ENCODE measurements around the gene ZNHIT3. TPM values are rescaled to one million over a fixed set of nuclear protein-coding genes. Genes with fewer than 3 reads are reported as not detected.

The ZNHIT3 gene
- total and polyA plus RNA-seq, 8 donors: 13.6 to 31.8 (median 16.8) TPM

- no peaks in the 10 kb centered on the region for H3K9me3 ChIP-seq
- FAIRE-seq: no peak
- no peak overlapping the region for H3K27ac ChIP-seq
- intact Hi-C loops (cut with DNase I): no loop called here
- H3K4me3 ChIP-seq: no peak overlapping the region
- H3K27me3 ChIP-seq: no peaks in the 10 kb centered on the region
- TF ChIP-seq CTCF (IDR thresholded peaks at IDR 0.05): no peak
- H3K4me1 ChIP-seq: no peaks in the 10 kb centered on the region
- WGBS, 2 donors: 93 to 96% methylated on average over 6 of the region's 6 CpGs
- no peak for ATAC-seq
- DNase-seq: no peak
- H3K36me3 ChIP-seq: no peaks in the 10 kb centered on the region
These were observed 24.7 kb downstream of the ZNHIT3 start for GRCh38 chr17:36511216-36511615.

- Histone ChIP-seq H3K36me3 (no peaks in the 10 kb centered on the region), H3K4me1 (no peaks in the 10 kb centered on the region), H3K27ac (no peak overlapping the region), H3K27me3 (no peaks in the 10 kb centered on the region), H3K9me3 (no peaks in the 10 kb centered on the region), H3K4me3 (no peak overlapping the region)
- WGBS, 2 donors: 76 to 79% methylated on average over 5 of the region's 5 CpGs
- TF ChIP-seq CTCF (IDR thresholded peaks at IDR 0.05): no peak
- ATAC-seq (no peak), DNase-seq (no peak), FAIRE-seq (no peak)
- intact Hi-C loops (cut with DNase I): no loop called here
These were observed 26.2 kb downstream of the ZNHIT3 start for GRCh38 chr17:36512641-36513040.

- Histone ChIP-seq H3K4me3 (no peak overlapping the region), H3K4me1 (no peaks in the 10 kb centered on the region), H3K36me3 (no peaks in the 10 kb centered on the region), H3K27ac (no peak overlapping the region), H3K27me3 (no peaks in the 10 kb centered on the region), H3K9me3 (no peaks in the 10 kb centered on the region)
- 90 to 94% methylated on average over 3 of the region's 3 CpGs for WGBS, 2 donors
- DNase-seq: no peak
- no peak for ATAC-seq
- intact Hi-C loops (cut with DNase I): no loop called here
- TF ChIP-seq CTCF (IDR thresholded peaks at IDR 0.05): no peak
- no peak for FAIRE-seq
These were observed 28.4 kb downstream of the ZNHIT3 start for GRCh38 chr17:36514856-36515255.

GRCh38 chr17:36515837-36516236 lies 29.4 kb downstream of the ZNHIT3 start:
- no peak overlapping the region for H3K4me3 ChIP-seq
- no peaks in the 10 kb centered on the region for H3K9me3 ChIP-seq
- TF ChIP-seq CTCF (IDR thresholded peaks at IDR 0.05): no peak
- H3K4me1 ChIP-seq: no peaks in the 10 kb centered on the region
- no peaks in the 10 kb centered on the region for H3K27me3 ChIP-seq
- no peaks in the 10 kb centered on the region for H3K36me3 ChIP-seq
- 90 to 93% methylated on average over 4 of the region's 4 CpGs for WGBS, 2 donors
- intact Hi-C loops (cut with DNase I): no loop called here
- DNase-seq (no peak), FAIRE-seq (no peak), ATAC-seq (no peak)
- H3K27ac ChIP-seq: no peak overlapping the region

- intact Hi-C loops (cut with DNase I): no loop called here
These were observed 36.6 kb downstream of the ZNHIT3 start for GRCh38 chr17:36523113-36523512.

More at GRCh38 chr17:36523113-36523512, 36.6 kb downstream of the ZNHIT3 start:
- Histone ChIP-seq H3K27ac (no peak overlapping the region), H3K36me3 (peaks cover 5 to 27% (median 9%) of the 10 kb centered on the region in 3 donors), H3K9me3 (no peaks in the 10 kb centered on the region), H3K4me3 (no peak overlapping the region), H3K4me1 (no peaks in the 10 kb centered on the region), H3K27me3 (no peaks in the 10 kb centered on the region)
- 96 to 100% methylated on average over 2 of the region's 2 CpGs for WGBS, 2 donors
- ATAC-seq (no peak), FAIRE-seq (no peak), DNase-seq (no peak)
- no peak for TF ChIP-seq CTCF (IDR thresholded peaks at IDR 0.05)
